GM12864 (cell line): Measurements from ENCODE around the gene ZDHHC6.
"Not testable (repeated sequence)": the region's sequence is repeated elsewhere in the genome, so short reads cannot be mapped to it uniquely, and the experiment has no call there.

Experiments
- DNase-seq: peaks from one replicate; pipeline ENCODE4 v3.0.0-alpha.2; 2011; ENCODE audit warnings: low read depth
- H3K4me3 ChIP-seq: 2 replicates; pipeline ENCODE4 v1.5.1; 2011; ENCODE audit warnings: mild to moderate bottlenecking, low read depth, low read length, control low read depth
- TF ChIP-seq, protein P1 (sequence below): IDR thresholded peaks from 2 replicates; pipeline ENCODE4 v1.5.1; 2011; ENCODE audit warnings: low read depth, mild to moderate bottlenecking, moderate library complexity, low read length, control low read depth, inconsistent platforms; ENCODE audit errors: missing control alignments

The ZDHHC6 gene

DNA sequence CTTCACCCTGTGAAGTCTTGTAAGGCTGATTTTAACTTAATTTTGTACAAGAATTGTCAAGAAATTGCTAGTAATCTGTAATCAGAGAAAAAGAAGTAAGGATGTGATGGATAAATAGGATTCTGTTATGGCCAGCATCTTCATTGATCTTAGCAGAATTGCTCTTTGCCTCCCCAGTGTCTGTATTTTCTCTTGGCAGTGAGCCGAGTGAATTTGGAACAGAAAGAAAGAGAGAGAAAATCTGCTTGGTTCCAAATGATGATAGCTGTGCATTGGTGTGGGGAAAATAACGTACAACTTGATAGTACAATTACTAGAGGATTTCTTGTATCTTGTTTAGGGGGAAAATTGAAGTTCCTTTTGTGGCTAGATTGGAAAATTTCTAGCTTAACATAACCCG lies 34.9 kb upstream of the ZDHHC6 start:
- no peak for DNase-seq
- TF ChIP-seq, protein P1, sequence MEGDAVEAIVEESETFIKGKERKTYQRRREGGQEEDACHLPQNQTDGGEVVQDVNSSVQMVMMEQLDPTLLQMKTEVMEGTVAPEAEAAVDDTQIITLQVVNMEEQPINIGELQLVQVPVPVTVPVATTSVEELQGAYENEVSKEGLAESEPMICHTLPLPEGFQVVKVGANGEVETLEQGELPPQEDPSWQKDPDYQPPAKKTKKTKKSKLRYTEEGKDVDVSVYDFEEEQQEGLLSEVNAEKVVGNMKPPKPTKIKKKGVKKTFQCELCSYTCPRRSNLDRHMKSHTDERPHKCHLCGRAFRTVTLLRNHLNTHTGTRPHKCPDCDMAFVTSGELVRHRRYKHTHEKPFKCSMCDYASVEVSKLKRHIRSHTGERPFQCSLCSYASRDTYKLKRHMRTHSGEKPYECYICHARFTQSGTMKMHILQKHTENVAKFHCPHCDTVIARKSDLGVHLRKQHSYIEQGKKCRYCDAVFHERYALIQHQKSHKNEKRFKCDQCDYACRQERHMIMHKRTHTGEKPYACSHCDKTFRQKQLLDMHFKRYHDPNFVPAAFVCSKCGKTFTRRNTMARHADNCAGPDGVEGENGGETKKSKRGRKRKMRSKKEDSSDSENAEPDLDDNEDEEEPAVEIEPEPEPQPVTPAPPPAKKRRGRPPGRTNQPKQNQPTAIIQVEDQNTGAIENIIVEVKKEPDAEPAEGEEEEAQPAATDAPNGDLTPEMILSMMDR: no peak

DNA sequence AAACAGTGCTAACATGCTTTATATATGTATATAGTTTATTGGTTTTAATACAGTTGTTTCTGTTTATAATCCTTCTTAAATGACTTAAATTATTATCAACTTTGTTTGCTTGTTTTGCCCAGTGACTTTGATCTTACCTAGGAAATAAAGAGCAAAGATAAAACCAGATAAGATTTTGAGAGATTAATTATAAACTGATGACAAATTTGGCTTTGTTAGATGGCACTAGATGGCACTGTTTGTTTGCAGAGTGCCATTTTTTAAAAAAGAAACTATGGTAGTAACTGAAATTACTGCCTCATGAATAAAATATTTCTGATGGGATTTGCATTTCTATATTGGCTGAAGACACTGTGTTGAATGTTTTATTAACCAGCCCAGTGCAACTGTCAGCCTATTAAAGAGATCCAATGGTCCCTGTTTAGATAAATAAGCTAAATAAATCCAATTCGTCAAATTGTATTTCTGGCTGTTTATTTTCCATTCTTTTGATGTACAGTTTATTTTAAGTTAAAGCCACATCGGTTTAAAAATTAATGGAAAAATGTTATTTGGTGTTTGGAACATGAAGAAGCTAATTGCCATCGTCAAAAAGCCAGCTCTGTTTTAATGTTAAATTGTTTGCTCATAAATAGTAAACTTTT lies 29.0 kb upstream of the ZDHHC6 start:
- TF ChIP-seq, protein P1: peak; percentile 32
- no peak for DNase-seq
- H3K4me3 ChIP-seq: no peak overlapping the region

More for the DNA sequence above, 34.9 kb upstream of the ZDHHC6 start:
- no peak overlapping the region for H3K4me3 ChIP-seq

DNA sequence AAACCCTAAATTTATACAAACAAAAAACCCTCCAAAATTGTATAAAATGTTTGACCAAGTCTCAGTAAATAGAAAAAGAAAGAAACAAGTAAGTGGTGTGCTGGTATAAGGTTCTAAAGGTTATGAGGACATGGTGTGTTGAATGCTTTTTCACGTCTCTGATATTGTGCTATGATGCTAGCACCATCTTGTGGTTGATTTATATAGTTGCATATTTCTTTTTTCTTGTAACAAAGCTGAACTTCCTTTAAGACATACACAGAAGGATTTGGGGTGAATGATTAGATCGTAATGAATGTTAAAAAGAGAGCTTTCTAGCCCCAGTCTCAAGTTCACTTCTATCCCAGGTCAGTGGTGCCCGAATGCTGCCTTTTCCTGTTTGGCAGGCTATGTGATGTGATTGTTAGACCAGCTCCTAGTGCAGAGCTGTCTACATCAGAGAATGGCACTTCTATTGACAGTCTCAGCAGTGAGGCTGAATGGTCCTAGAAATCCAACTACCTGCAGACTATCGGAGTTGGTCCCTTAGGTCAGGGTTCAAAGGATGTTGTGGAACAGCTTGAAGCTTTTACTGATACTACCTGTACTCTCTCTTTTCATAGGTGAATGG lies 25.3 kb upstream of the ZDHHC6 start:
- TF ChIP-seq, protein P1: peak; percentile 55
- DNase-seq: peak; percentile 39
- H3K4me3 ChIP-seq: no peak overlapping the region

DNA sequence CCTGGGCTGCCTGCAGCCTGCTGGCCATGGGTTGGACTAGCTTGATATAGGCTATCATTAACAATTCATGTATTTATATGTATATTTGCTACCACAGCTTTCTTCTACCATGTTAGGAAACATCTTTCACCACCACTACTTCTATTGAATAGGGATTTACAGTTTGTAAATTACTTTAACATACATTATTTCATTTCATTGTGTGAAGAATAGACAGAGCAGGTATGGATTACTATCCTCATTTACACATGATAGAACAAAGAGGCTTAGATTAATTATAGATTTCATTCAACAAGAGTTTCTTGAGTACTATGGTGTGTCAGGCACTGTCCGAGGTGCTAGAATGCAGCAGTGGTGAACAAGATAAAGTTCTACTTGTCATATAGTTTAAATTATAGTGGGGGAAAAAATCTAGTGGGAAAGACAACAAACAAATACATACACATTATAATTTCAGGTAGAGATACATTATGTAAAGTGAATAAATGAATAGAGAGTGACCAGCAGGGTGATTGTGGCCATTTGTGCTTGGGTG lies 20.9 kb upstream of the ZDHHC6 start:
- TF ChIP-seq, protein P1: no peak
- no peak overlapping the region for H3K4me3 ChIP-seq
- no peak for DNase-seq

DNA sequence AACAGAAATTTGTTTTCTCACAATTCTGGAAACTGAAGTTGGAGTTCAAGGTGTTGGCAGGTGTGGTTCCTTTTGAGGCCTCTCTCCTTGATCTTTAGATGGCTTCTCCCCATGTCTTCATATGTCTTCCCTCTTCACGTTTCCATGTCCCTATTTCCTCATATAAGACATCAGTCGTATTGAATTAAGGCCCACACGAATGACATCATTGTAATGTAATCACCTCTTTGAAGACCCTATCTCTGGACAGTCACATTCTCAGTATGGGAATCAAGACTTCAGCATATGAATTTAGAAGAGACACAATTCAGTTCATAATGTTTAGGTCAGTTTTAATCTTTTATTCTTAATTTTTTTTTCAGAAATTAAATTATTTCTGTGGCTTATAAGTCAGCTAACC lies 20.1 kb upstream of the ZDHHC6 start:
- H3K4me3 ChIP-seq: no peak overlapping the region
- TF ChIP-seq, protein P1: no peak
- DNase-seq: no peak

DNA sequence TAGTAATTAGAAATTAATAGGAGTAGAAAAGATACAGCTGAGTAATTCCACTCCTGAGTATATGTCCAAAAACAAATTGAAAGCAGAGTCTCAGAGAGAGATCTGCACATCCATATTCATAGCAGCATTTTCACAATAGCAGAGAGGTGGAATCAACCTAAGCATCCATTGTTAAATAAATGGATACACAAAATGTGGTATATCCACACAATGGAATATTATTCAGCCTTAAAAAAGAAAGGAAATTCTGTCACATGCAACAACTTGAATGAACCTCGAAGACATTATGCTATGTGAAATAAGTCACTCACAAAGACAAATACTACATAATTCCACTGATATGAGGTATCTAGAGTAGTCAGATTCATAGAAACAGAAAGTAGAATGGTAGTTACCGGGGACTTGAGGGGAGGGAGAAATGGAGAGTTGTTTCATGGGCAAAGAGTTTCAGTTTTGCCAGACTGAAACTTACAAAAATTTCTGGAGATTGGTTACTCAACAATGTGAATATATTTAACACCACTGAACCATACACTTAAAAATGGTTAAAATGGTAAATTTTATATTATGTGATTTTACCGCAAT lies 18.7 kb upstream of the ZDHHC6 start:
- DNase-seq: no peak
- TF ChIP-seq, protein P1: no peak
- no peak overlapping the region for H3K4me3 ChIP-seq

DNA sequence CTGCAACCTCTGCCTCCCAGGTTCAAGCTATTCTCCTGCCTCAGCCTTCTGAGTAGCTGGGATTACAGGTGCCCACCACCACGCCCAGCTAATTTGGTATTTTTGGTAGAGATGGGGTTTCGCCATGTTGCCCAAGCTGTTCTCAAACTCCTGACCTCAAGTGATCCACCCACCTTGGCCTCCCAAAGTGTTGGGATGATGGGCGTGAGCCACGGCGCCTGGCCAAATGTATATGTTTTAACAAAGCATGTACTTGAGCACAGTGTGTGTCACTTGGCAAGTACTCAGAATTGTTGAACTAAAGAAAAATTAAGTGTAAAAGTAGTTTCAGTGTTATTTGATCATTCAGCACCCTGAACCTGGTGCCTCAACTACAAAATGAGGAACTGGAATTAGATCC lies 17.4 kb upstream of the ZDHHC6 start:
- not testable (repeated sequence) for H3K4me3 ChIP-seq, DNase-seq
